ENCODE data around the gene KAZN. TPM values are rescaled to one million over a fixed set of nuclear protein-coding genes. Genes with fewer than 3 reads are reported as not detected.

Gene KAZN
- polyA plus RNA-seq, 4 donors, result 3.0 to 39.5 (median 4.4) TPM

GRCh38 chr1:14656384-14656937, 58.0 kb downstream of the KAZN start:
- Histone ChIP-seq H3K36me3 (ENCODE audit: control insufficient read depth in 3 of 3, insufficient read depth in 2 of 3, low read depth in 1 of 3, low read length in 3 of 3) (no peaks in the 10 kb centered on the region), H3K27me3 (ENCODE audit: control insufficient read depth in 3 of 3, insufficient read depth in 3 of 3, low read length in 3 of 3) (no peaks in the 10 kb centered on the region), H3K4me3 (ENCODE audit: low read depth in 1 of 3, low read length in 3 of 3) (no peak overlapping the region), H3K27ac (ENCODE audit: low read depth in 1 of 3, low read length in 2 of 3) (no peak overlapping the region), H3K9me3 (ENCODE audit: control insufficient read depth in 2 of 2, insufficient read depth in 1 of 2, low read depth in 1 of 2, low read length in 1 of 2) (no peaks in the 10 kb centered on the region), H3K4me1 (ENCODE audit: control insufficient read depth in 3 of 3, insufficient read depth in 2 of 3, low read depth in 1 of 3, low read length in 2 of 3) (peaks cover 0 to 5% (median 0%) of the 10 kb centered on the region in 3 donors)
- DNase-seq, result no peak
- 85 to 89% (median 87%) methylated on average over 13 of the region's 13 CpGs for WGBS, 3 donors
- FAIRE-seq, result no peak

- no peaks in the 10 kb centered on the region for H3K27me3 ChIP-seq (ENCODE audit: control insufficient read depth in 3 of 3, insufficient read depth in 3 of 3, low read length in 3 of 3)
- H3K27ac ChIP-seq (ENCODE audit: low read depth in 1 of 3, low read length in 2 of 3), result no peak overlapping the region
- no peak for FAIRE-seq
- 70 to 83% (median 80%) methylated on average over 6 of the region's 6 CpGs for WGBS, 3 donors
- peaks cover 0 to 5% (median 0%) of the 10 kb centered on the region in 3 donors for H3K4me1 ChIP-seq (ENCODE audit: control insufficient read depth in 3 of 3, insufficient read depth in 2 of 3, low read depth in 1 of 3, low read length in 2 of 3)
- DNase-seq, result no peak
- no peaks in the 10 kb centered on the region for H3K36me3 ChIP-seq (ENCODE audit: control insufficient read depth in 3 of 3, insufficient read depth in 2 of 3, low read depth in 1 of 3, low read length in 3 of 3)
- no peak overlapping the region for H3K4me3 ChIP-seq (ENCODE audit: low read depth in 1 of 3, low read length in 3 of 3)
- H3K9me3 ChIP-seq (ENCODE audit: control insufficient read depth in 2 of 2, insufficient read depth in 1 of 2, low read depth in 1 of 2, low read length in 1 of 2), result no peaks in the 10 kb centered on the region
Observed at GRCh38 chr1:14658642-14659041, 60.2 kb downstream of the KAZN start.

- Histone ChIP-seq H3K36me3 (ENCODE audit: control insufficient read depth in 3 of 3, insufficient read depth in 2 of 3, low read depth in 1 of 3, low read length in 3 of 3) (no peaks in the 10 kb centered on the region), H3K9me3 (ENCODE audit: control insufficient read depth in 2 of 2, insufficient read depth in 1 of 2, low read depth in 1 of 2, low read length in 1 of 2) (no peaks in the 10 kb centered on the region), H3K27ac (ENCODE audit: low read depth in 1 of 3, low read length in 2 of 3) (no peak overlapping the region), H3K4me1 (ENCODE audit: control insufficient read depth in 3 of 3, insufficient read depth in 2 of 3, low read depth in 1 of 3, low read length in 2 of 3) (peaks cover 0 to 5% (median 0%) of the 10 kb centered on the region in 3 donors), H3K27me3 (ENCODE audit: control insufficient read depth in 3 of 3, insufficient read depth in 3 of 3, low read length in 3 of 3) (no peaks in the 10 kb centered on the region), H3K4me3 (ENCODE audit: low read depth in 1 of 3, low read length in 3 of 3) (no peak overlapping the region)
- DNase-seq (no peak), FAIRE-seq (no peak)
- 85 to 88% (median 86%) methylated on average over 11 of the region's 11 CpGs for WGBS, 3 donors
Observed at GRCh38 chr1:14659913-14660312, 61.4 kb downstream of the KAZN start.

GRCh38 chr1:14660801-14661200, 62.3 kb downstream of the KAZN start:
- Histone ChIP-seq H3K27ac (ENCODE audit: low read depth in 1 of 3, low read length in 2 of 3) (no peak overlapping the region), H3K4me1 (ENCODE audit: control insufficient read depth in 3 of 3, insufficient read depth in 2 of 3, low read depth in 1 of 3, low read length in 2 of 3) (peaks cover 0 to 5% (median 0%) of the 10 kb centered on the region in 3 donors), H3K4me3 (ENCODE audit: low read depth in 1 of 3, low read length in 3 of 3) (no peak overlapping the region), H3K9me3 (ENCODE audit: control insufficient read depth in 2 of 2, insufficient read depth in 1 of 2, low read depth in 1 of 2, low read length in 1 of 2) (no peaks in the 10 kb centered on the region), H3K36me3 (ENCODE audit: control insufficient read depth in 3 of 3, insufficient read depth in 2 of 3, low read depth in 1 of 3, low read length in 3 of 3) (no peaks in the 10 kb centered on the region), H3K27me3 (ENCODE audit: control insufficient read depth in 3 of 3, insufficient read depth in 3 of 3, low read length in 3 of 3) (no peaks in the 10 kb centered on the region)
- FAIRE-seq (no peak), DNase-seq (peak in 1 of 2 donors; percentile 45)
- 35 to 38% (median 37%) methylated on average over 8 of the region's 8 CpGs for WGBS, 3 donors

- H3K36me3 ChIP-seq (ENCODE audit: control insufficient read depth in 3 of 3, insufficient read depth in 2 of 3, low read depth in 1 of 3, low read length in 3 of 3), result no peaks in the 10 kb centered on the region
Observed at GRCh38 chr1:14661222-14661621, 62.7 kb downstream of the KAZN start.

GRCh38 chr1:14662116-14662515, 63.6 kb downstream of the KAZN start:
- Histone ChIP-seq H3K27me3 (ENCODE audit: control insufficient read depth in 3 of 3, insufficient read depth in 3 of 3, low read length in 3 of 3) (no peaks in the 10 kb centered on the region), H3K4me1 (ENCODE audit: control insufficient read depth in 3 of 3, insufficient read depth in 2 of 3, low read depth in 1 of 3, low read length in 2 of 3) (peaks cover 0 to 5% (median 0%) of the 10 kb centered on the region in 3 donors), H3K4me3 (ENCODE audit: low read depth in 1 of 3, low read length in 3 of 3) (no peak overlapping the region), H3K36me3 (ENCODE audit: control insufficient read depth in 3 of 3, insufficient read depth in 2 of 3, low read depth in 1 of 3, low read length in 3 of 3) (no peaks in the 10 kb centered on the region), H3K27ac (ENCODE audit: low read depth in 1 of 3, low read length in 2 of 3) (no peak overlapping the region), H3K9me3 (ENCODE audit: control insufficient read depth in 2 of 2, insufficient read depth in 1 of 2, low read depth in 1 of 2, low read length in 1 of 2) (no peaks in the 10 kb centered on the region)
- 67 to 83% (median 78%) methylated on average over 9 of the region's 9 CpGs for WGBS, 3 donors
- no peak for DNase-seq
- no peak for FAIRE-seq

More at GRCh38 chr1:14661222-14661621, 62.7 kb downstream of the KAZN start:
- no peaks in the 10 kb centered on the region for H3K9me3 ChIP-seq (ENCODE audit: control insufficient read depth in 2 of 2, insufficient read depth in 1 of 2, low read depth in 1 of 2, low read length in 1 of 2)
- no peaks in the 10 kb centered on the region for H3K27me3 ChIP-seq (ENCODE audit: control insufficient read depth in 3 of 3, insufficient read depth in 3 of 3, low read length in 3 of 3)
- DNase-seq, result no peak
- no peak overlapping the region for H3K27ac ChIP-seq (ENCODE audit: low read depth in 1 of 3, low read length in 2 of 3)
- FAIRE-seq, result no peak
- no peak overlapping the region for H3K4me3 ChIP-seq (ENCODE audit: low read depth in 1 of 3, low read length in 3 of 3)
- WGBS, 3 donors, result 57 to 86% (median 69%) methylated on average over 2 of the region's 2 CpGs
- H3K4me1 ChIP-seq (ENCODE audit: control insufficient read depth in 3 of 3, insufficient read depth in 2 of 3, low read depth in 1 of 3, low read length in 2 of 3), result peaks cover 0 to 5% (median 0%) of the 10 kb centered on the region in 3 donors

GRCh38 chr1:14663773-14664172, 65.3 kb downstream of the KAZN start:
- Histone ChIP-seq H3K36me3 (ENCODE audit: control insufficient read depth in 3 of 3, insufficient read depth in 2 of 3, low read depth in 1 of 3, low read length in 3 of 3) (no peaks in the 10 kb centered on the region), H3K4me1 (ENCODE audit: control insufficient read depth in 3 of 3, insufficient read depth in 2 of 3, low read depth in 1 of 3, low read length in 2 of 3) (peaks cover 0 to 5% (median 0%) of the 10 kb centered on the region in 3 donors), H3K27me3 (ENCODE audit: control insufficient read depth in 3 of 3, insufficient read depth in 3 of 3, low read length in 3 of 3) (no peaks in the 10 kb centered on the region), H3K9me3 (ENCODE audit: control insufficient read depth in 2 of 2, insufficient read depth in 1 of 2, low read depth in 1 of 2, low read length in 1 of 2) (no peaks in the 10 kb centered on the region), H3K27ac (ENCODE audit: low read depth in 1 of 3, low read length in 2 of 3) (no peak overlapping the region), H3K4me3 (ENCODE audit: low read depth in 1 of 3, low read length in 3 of 3) (no peak overlapping the region)
- DNase-seq (no peak), FAIRE-seq (no peak)
- WGBS, 3 donors, result 86 to 97% (median 92%) methylated on average over 6 of the region's 6 CpGs

- FAIRE-seq (no peak), DNase-seq (no peak)
- Histone ChIP-seq H3K27me3 (ENCODE audit: control insufficient read depth in 3 of 3, insufficient read depth in 3 of 3, low read length in 3 of 3) (no peaks in the 10 kb centered on the region), H3K9me3 (ENCODE audit: control insufficient read depth in 2 of 2, insufficient read depth in 1 of 2, low read depth in 1 of 2, low read length in 1 of 2) (no peaks in the 10 kb centered on the region), H3K4me1 (ENCODE audit: control insufficient read depth in 3 of 3, insufficient read depth in 2 of 3, low read depth in 1 of 3, low read length in 2 of 3) (no peaks in the 10 kb centered on the region), H3K4me3 (ENCODE audit: low read depth in 1 of 3, low read length in 3 of 3) (no peak overlapping the region), H3K36me3 (ENCODE audit: control insufficient read depth in 3 of 3, insufficient read depth in 2 of 3, low read depth in 1 of 3, low read length in 3 of 3) (no peaks in the 10 kb centered on the region), H3K27ac (ENCODE audit: low read depth in 1 of 3, low read length in 2 of 3) (no peak overlapping the region)
- 72 to 79% (median 76%) methylated on average over 6 of the region's 6 CpGs for WGBS, 3 donors
Observed at GRCh38 chr1:14666373-14666772, 67.9 kb downstream of the KAZN start.

Data from small intestine (tissue), 7 donors.